ENCODE results near the gene CYP26C1. TPM values are rescaled to one million over a fixed set of nuclear protein-coding genes. Genes with fewer than 3 reads are reported as not detected.

The CYP26C1 gene
- total and polyA plus RNA-seq, 2 donors from 2014 or later = 0.09 to 0.35 TPM

DNA sequence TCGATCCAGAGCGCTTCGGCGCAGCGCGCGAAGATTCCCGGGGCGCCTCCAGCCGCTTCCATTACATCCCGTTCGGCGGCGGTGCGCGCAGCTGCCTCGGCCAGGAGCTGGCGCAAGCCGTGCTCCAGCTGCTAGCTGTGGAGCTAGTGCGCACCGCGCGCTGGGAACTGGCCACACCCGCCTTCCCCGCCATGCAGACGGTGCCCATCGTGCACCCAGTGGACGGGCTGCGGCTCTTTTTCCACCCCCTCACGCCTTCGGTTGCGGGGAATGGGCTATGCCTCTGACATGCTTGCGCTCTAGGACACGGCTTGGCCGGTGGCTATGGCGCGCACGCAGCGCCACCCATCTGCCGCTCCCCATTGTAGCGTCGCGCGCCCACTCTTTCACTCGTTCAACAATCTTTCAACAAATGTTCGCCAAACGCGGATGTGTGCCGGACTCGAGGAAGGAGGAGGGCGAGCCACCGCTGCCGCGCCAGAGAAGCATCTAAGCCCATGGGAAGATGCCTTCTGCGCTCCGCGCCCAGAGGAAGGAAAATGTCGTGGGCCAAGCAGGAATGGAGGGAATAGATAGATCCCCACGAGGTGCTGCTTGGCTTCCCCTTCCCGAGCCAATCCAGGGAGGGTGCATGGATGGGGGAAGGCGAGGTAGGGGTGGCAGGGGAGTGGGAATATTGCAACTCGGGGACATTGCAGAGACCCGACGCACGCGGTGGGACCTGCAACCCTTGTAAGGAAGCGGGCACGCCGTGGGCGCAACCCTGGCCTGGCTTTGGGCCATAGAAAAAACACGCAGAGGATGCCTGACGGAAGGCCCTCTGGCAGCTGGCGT is 8.0 kb downstream of the CYP26C1 start:
- Histone ChIP-seq H3K9ac (ENCODE audit: low read length in 3 of 3) (no peak overlapping the region), H3K4me1 (ENCODE audit: control insufficient read depth in 2 of 3, insufficient read depth in 2 of 3, low read depth in 1 of 3, low read length in 3 of 3) (peaks cover 0 to 16% (median 0%) of the 10 kb centered on the region in 3 donors), H3K27me3 (ENCODE audit: control insufficient read depth, insufficient read depth, low read length) (peaks cover 78% of the 10 kb centered on the region), H3K36me3 (ENCODE audit: control insufficient read depth in 2 of 3, insufficient read depth in 3 of 3, low read length in 3 of 3) (no peaks in the 10 kb centered on the region), H3K9me3 (ENCODE audit: control insufficient read depth in 2 of 3, insufficient read depth in 1 of 3, low read length in 3 of 3) (no peaks in the 10 kb centered on the region), H3K27ac (ENCODE audit: low read depth in 2 of 2, low read length in 2 of 2) (no peak overlapping the region), H3K4me3 (ENCODE audit: low read length in 3 of 3) (no peak overlapping the region)
- intact Hi-C loops (cut with DNase I) = no loop called here
- TF ChIP-seq, protein P1, sequence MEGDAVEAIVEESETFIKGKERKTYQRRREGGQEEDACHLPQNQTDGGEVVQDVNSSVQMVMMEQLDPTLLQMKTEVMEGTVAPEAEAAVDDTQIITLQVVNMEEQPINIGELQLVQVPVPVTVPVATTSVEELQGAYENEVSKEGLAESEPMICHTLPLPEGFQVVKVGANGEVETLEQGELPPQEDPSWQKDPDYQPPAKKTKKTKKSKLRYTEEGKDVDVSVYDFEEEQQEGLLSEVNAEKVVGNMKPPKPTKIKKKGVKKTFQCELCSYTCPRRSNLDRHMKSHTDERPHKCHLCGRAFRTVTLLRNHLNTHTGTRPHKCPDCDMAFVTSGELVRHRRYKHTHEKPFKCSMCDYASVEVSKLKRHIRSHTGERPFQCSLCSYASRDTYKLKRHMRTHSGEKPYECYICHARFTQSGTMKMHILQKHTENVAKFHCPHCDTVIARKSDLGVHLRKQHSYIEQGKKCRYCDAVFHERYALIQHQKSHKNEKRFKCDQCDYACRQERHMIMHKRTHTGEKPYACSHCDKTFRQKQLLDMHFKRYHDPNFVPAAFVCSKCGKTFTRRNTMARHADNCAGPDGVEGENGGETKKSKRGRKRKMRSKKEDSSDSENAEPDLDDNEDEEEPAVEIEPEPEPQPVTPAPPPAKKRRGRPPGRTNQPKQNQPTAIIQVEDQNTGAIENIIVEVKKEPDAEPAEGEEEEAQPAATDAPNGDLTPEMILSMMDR (IDR thresholded peaks at IDR 0.05; ENCODE audit: borderline replicate concordance, extremely low read depth, insufficient read depth) = no peak
- FAIRE-seq (no peak), DNase-seq (peak in 2 of 5 donors; percentile 49 to 52)

DNA sequence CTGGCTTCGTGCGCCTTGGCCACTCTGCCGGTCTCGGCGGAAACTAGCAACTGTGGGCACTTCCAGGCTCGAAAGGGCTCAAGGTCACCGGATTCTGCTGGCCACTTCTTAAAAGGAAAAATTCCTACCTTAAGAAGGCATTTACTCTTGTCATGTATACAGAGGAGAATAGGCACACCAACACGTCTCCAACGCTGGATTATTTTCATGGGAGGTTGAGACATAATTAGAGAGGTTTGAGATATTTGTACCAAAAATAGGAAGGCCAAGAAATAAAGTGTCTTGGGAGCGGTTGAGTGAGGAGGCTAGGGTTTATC is 8.6 kb downstream of the CYP26C1 start:
- TF ChIP-seq, protein P1 (IDR thresholded peaks at IDR 0.05; ENCODE audit: borderline replicate concordance, extremely low read depth, insufficient read depth) = no peak
- no peaks in the 10 kb centered on the region for H3K9me3 ChIP-seq (ENCODE audit: control insufficient read depth in 2 of 3, insufficient read depth in 1 of 3, low read length in 3 of 3)
- peaks cover 0 to 20% (median 0%) of the 10 kb centered on the region in 3 donors for H3K4me1 ChIP-seq (ENCODE audit: control insufficient read depth in 2 of 3, insufficient read depth in 2 of 3, low read depth in 1 of 3, low read length in 3 of 3)
- no peak for DNase-seq
- H3K36me3 ChIP-seq (ENCODE audit: control insufficient read depth in 2 of 3, insufficient read depth in 3 of 3, low read length in 3 of 3) = no peaks in the 10 kb centered on the region
- H3K9ac ChIP-seq (ENCODE audit: low read length in 3 of 3) = no peak overlapping the region
- H3K27me3 ChIP-seq (ENCODE audit: control insufficient read depth, insufficient read depth, low read length) = peaks cover 72% of the 10 kb centered on the region
- FAIRE-seq = no peak
- H3K27ac ChIP-seq (ENCODE audit: low read depth in 2 of 2, low read length in 2 of 2) = no peak overlapping the region
- H3K4me3 ChIP-seq (ENCODE audit: low read length in 3 of 3) = no peak overlapping the region
- intact Hi-C loops (cut with DNase I) = no loop called here

DNA sequence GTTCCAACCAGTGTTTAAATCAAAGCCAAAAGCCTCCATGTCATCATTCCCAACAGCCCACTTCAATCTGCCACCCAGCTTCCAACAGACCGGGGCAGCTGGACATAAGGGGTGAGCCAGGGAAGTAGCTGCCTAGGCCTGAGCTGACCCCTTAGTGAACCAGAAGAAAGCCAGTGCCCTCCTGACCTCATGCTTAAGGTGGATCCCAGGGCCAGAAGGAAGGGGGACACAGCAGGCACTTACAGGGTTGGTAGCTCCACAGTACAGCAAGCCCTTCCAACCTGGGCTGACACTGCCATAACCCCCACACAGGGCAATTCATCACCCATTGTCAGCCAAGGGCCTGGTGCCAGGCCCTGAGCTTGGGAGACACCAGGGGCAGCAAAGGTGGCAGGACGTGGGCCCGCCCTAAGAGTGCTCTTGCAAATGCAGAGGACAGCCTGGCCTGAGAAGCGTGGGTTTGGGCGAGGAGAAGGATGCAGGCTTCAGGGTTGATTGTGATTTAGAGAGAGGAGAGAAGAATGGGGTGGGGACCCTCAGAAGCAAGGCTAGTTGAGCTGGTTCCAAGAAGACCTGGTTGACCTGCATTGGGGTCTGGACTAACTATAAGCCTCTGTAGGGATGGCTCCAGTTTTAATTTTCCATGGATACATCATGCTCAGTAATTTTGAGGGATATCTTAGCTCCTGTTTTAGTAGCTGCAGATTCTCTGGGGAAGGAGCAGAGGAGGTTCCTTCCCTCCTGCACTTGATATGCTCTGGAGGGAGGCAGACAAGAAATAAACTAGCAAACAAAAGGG is 10.0 kb downstream of the CYP26C1 start:
- no peak for DNase-seq
- no peak overlapping the region for H3K27ac ChIP-seq (ENCODE audit: low read depth in 2 of 2, low read length in 2 of 2)
- H3K27me3 ChIP-seq (ENCODE audit: control insufficient read depth, insufficient read depth, low read length) = peaks cover 68% of the 10 kb centered on the region
- intact Hi-C loops (cut with DNase I) = no loop called here
- H3K4me1 ChIP-seq (ENCODE audit: control insufficient read depth in 2 of 3, insufficient read depth in 2 of 3, low read depth in 1 of 3, low read length in 3 of 3) = peaks cover 0 to 28% (median 0%) of the 10 kb centered on the region in 3 donors
- H3K36me3 ChIP-seq (ENCODE audit: control insufficient read depth in 2 of 3, insufficient read depth in 3 of 3, low read length in 3 of 3) = no peaks in the 10 kb centered on the region
- H3K9ac ChIP-seq (ENCODE audit: low read length in 3 of 3) = no peak overlapping the region
- FAIRE-seq = no peak
- H3K9me3 ChIP-seq (ENCODE audit: control insufficient read depth in 2 of 3, insufficient read depth in 1 of 3, low read length in 3 of 3) = no peaks in the 10 kb centered on the region
- no peak overlapping the region for H3K4me3 ChIP-seq (ENCODE audit: low read length in 3 of 3)
- TF ChIP-seq, protein P1 (IDR thresholded peaks at IDR 0.05; ENCODE audit: borderline replicate concordance, extremely low read depth, insufficient read depth) = no peak

Measured in kidney (tissue), 14 donors.